Glutamatergic neuron (in vitro differentiated cells): ENCODE measurements around the gene SCRN1. TPM values are rescaled to one million over a fixed set of nuclear protein-coding genes. Genes with fewer than 3 reads are reported as not detected.

Experiments
- DNase-seq: peaks from one replicate; pipeline ENCODE4 v3.0.0; 2022
- H3K27ac Mint-ChIP-seq: one replicate; pipeline ENCODE4 v1.8.0; 2020; ENCODE audit warnings: mild to moderate bottlenecking, mixed read lengths, inconsistent platforms; ENCODE audit not compliant: unreplicated experiment
- H3K27me3 Mint-ChIP-seq: one replicate; pipeline ENCODE4 v1.8.0; 2020; ENCODE audit warnings: mild to moderate bottlenecking, moderate library complexity, mixed read lengths, inconsistent platforms; ENCODE audit not compliant: unreplicated experiment
- H3K36me3 Mint-ChIP-seq: one replicate; pipeline ENCODE4 v1.8.0; 2020; ENCODE audit warnings: mild to moderate bottlenecking, mixed read lengths, inconsistent platforms; ENCODE audit not compliant: unreplicated experiment
- H3K4me1 Mint-ChIP-seq: one replicate; pipeline ENCODE4 v1.8.0; 2020; ENCODE audit warnings: mild to moderate bottlenecking, low read depth, mixed read lengths, inconsistent platforms; ENCODE audit not compliant: unreplicated experiment
- H3K4me3 Mint-ChIP-seq: one replicate; pipeline ENCODE4 v1.8.0; 2020; ENCODE audit warnings: mild to moderate bottlenecking, mixed read lengths, inconsistent platforms; ENCODE audit not compliant: unreplicated experiment
- H3K9me3 Mint-ChIP-seq: one replicate; pipeline ENCODE4 v1.8.0; 2020; ENCODE audit warnings: mild to moderate bottlenecking, moderate library complexity, mixed read lengths, inconsistent platforms; ENCODE audit not compliant: unreplicated experiment
- CTCF ChIP-seq: fragments of 200-600 bp; sonication (generic); IDR thresholded peaks from one replicate; pipeline ENCODE4 v1.5.0; 2021; ENCODE audit not compliant: partially characterized antibody, unreplicated experiment
- total RNA-seq: library from RNA; stranded (reverse); fragmentation: NEBNext Ultra II Directional; extraction: Animal tissue kit (Norgen Biotek cat#: 25700); gene quantifications from one replicate; pipeline ENCODE4 v1.2.1, GENCODE V29; 2021; ENCODE audit not compliant: unreplicated experiment

SCRN1 gene
- total RNA-seq, 1 donor from 2014 or later: 168 TPM

GRCh38 chr7:29956487-29956836 lies 33.1 kb downstream of the SCRN1 start:
- Mint-ChIP-seq H3K27ac (peak overlapping the region; percentile 50), H3K27me3 (peaks cover 6% of the 10 kb centered on the region), H3K4me1 (peaks cover 47% of the 10 kb centered on the region), H3K9me3 (peaks cover 6% of the 10 kb centered on the region), H3K36me3 (peaks cover 10% of the 10 kb centered on the region), H3K4me3 (peak overlapping the region; percentile 65)
- DNase-seq: no peak
- no peak for TF ChIP-seq CTCF

- Mint-ChIP-seq H3K9me3 (peaks cover 6% of the 10 kb centered on the region), H3K36me3 (peaks cover 14% of the 10 kb centered on the region), H3K4me1 (peaks cover 47% of the 10 kb centered on the region), H3K27me3 (peaks cover 6% of the 10 kb centered on the region), H3K4me3 (peak overlapping the region; percentile 65), H3K27ac (peak overlapping the region; percentile 50)
- TF ChIP-seq CTCF: no peak
- DNase-seq: peak; percentile 23
These were observed 33.7 kb downstream of the SCRN1 start for GRCh38 chr7:29955799-29956486.

GRCh38 chr7:29955075-29955792 lies 34.4 kb downstream of the SCRN1 start:
- peak overlapping the region; percentile 35 for H3K27ac Mint-ChIP-seq
- peak overlapping the region; percentile 65 for H3K4me3 Mint-ChIP-seq
- peaks cover 14% of the 10 kb centered on the region for H3K36me3 Mint-ChIP-seq
- TF ChIP-seq CTCF: no peak
- peaks cover 6% of the 10 kb centered on the region for H3K9me3 Mint-ChIP-seq
- peaks cover 47% of the 10 kb centered on the region for H3K4me1 Mint-ChIP-seq
- peaks cover 6% of the 10 kb centered on the region for H3K27me3 Mint-ChIP-seq
- DNase-seq: no peak

GRCh38 chr7:29953726-29954347 lies 35.8 kb downstream of the SCRN1 start:
- peak overlapping the region; percentile 29 for H3K27ac Mint-ChIP-seq
- no peak for TF ChIP-seq CTCF
- DNase-seq: no peak

GRCh38 chr7:29951206-29951605 lies 38.4 kb downstream of the SCRN1 start:
- peaks cover 1% of the 10 kb centered on the region for H3K27me3 Mint-ChIP-seq
- H3K4me3 Mint-ChIP-seq: no peak overlapping the region
- no peak overlapping the region for H3K27ac Mint-ChIP-seq
- DNase-seq: no peak
- peaks cover 23% of the 10 kb centered on the region for H3K36me3 Mint-ChIP-seq
- peaks cover 5% of the 10 kb centered on the region for H3K9me3 Mint-ChIP-seq
- TF ChIP-seq CTCF: no peak
- H3K4me1 Mint-ChIP-seq: peaks cover 22% of the 10 kb centered on the region

More at GRCh38 chr7:29953726-29954347, 35.8 kb downstream of the SCRN1 start:
- peaks cover 6% of the 10 kb centered on the region for H3K27me3 Mint-ChIP-seq
- H3K4me1 Mint-ChIP-seq: peaks cover 47% of the 10 kb centered on the region
- H3K36me3 Mint-ChIP-seq: peaks cover 14% of the 10 kb centered on the region
- H3K9me3 Mint-ChIP-seq: peaks cover 6% of the 10 kb centered on the region
- no peak overlapping the region for H3K4me3 Mint-ChIP-seq
